GM12872 (cell line): ENCODE measurements around the gene ASCC1.

ENCODE experiments used
- CTCF ChIP-seq: IDR thresholded peaks from 3 replicates; pipeline ENCODE4 v1.5.1; 2011; ENCODE audit warnings: low read depth, mild to moderate bottlenecking, low read length, moderate library complexity; ENCODE audit not compliant: insufficient read depth

ASCC1 gene

GRCh38 chr10:72177454-72177853, 38.6 kb downstream of the ASCC1 start:
- TF ChIP-seq CTCF, result no peak

- TF ChIP-seq CTCF, result no peak
Observed at GRCh38 chr10:72176701-72177100, 39.4 kb downstream of the ASCC1 start.

GRCh38 chr10:72175149-72175548, 40.9 kb downstream of the ASCC1 start:
- no peak for TF ChIP-seq CTCF

GRCh38 chr10:72174297-72174662, 41.8 kb downstream of the ASCC1 start:
- TF ChIP-seq CTCF, result no peak

GRCh38 chr10:72173619-72174296, 42.3 kb downstream of the ASCC1 start:
- no peak for TF ChIP-seq CTCF

- TF ChIP-seq CTCF, result no peak
Observed at GRCh38 chr10:72173262-72173618, 42.8 kb downstream of the ASCC1 start.

- no peak for TF ChIP-seq CTCF
Observed at GRCh38 chr10:72171175-72171630, 44.9 kb downstream of the ASCC1 start.
